Coronary artery (tissue), 2 donors: ENCODE results near the gene NOL9.
"Not testable (repeated sequence)": the region's sequence is repeated elsewhere in the genome, so short reads cannot be mapped to it uniquely, and the experiment has no call there.

Experiments
- DNase-seq: peaks from one replicate; pipeline ENCODE4 v3.0.0-alpha.2; 2017; ENCODE audit warnings: low spot score
- H3K27ac ChIP-seq, 2 donors: fragments of 200-600 bp; sonication (generic); one replicate each; pipeline ENCODE4 v1.5.1; 2016 to 2019
- H3K4me3 ChIP-seq: fragments of 200-600 bp; sonication (generic); 2 replicates; pipeline ENCODE4 v1.5.1; 2016; ENCODE audit warnings: mild to moderate bottlenecking, moderate library complexity
- TF ChIP-seq, protein P1 (sequence below): fragments of 200-600 bp; sonication (generic); IDR thresholded peaks from one replicate; pipeline ENCODE4 v1.5.1; 2019; ENCODE audit warnings: antibody characterized with exemption

NOL9 gene

DNA sequence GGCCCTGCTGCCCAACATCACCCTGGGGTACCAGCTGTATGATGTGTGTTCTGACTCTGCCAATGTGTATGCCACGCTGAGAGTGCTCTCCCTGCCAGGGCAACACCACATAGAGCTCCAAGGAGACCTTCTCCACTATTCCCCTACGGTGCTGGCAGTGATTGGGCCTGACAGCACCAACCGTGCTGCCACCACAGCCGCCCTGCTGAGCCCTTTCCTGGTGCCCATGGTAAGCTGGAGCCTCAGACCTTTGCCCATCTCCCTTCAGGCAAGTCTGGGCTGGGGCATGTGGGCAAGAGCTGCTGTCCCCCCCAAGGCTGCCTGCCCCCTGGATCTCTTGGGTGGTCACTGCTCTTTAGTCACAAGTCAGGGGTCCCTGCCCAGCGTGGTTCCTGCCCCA is 16.7 kb upstream of the NOL9 start:
- no peak overlapping the region for H3K4me3 ChIP-seq
- no peak overlapping the region for H3K27ac ChIP-seq
- DNase-seq: no peak
- TF ChIP-seq, protein P1, sequence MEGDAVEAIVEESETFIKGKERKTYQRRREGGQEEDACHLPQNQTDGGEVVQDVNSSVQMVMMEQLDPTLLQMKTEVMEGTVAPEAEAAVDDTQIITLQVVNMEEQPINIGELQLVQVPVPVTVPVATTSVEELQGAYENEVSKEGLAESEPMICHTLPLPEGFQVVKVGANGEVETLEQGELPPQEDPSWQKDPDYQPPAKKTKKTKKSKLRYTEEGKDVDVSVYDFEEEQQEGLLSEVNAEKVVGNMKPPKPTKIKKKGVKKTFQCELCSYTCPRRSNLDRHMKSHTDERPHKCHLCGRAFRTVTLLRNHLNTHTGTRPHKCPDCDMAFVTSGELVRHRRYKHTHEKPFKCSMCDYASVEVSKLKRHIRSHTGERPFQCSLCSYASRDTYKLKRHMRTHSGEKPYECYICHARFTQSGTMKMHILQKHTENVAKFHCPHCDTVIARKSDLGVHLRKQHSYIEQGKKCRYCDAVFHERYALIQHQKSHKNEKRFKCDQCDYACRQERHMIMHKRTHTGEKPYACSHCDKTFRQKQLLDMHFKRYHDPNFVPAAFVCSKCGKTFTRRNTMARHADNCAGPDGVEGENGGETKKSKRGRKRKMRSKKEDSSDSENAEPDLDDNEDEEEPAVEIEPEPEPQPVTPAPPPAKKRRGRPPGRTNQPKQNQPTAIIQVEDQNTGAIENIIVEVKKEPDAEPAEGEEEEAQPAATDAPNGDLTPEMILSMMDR: no peak

- no peak overlapping the region for H3K4me3 ChIP-seq
- TF ChIP-seq, protein P1: no peak
- no peak for DNase-seq
- no peak overlapping the region for H3K27ac ChIP-seq
These were observed 15.8 kb upstream of the NOL9 start for GRCh38 chr1:6570100-6570499.

GRCh38 chr1:6569033-6569432 is 14.7 kb upstream of the NOL9 start:
- Histone ChIP-seq H3K27ac (no peak overlapping the region), H3K4me3 (no peak overlapping the region)
- DNase-seq: no peak
- TF ChIP-seq, protein P1: no peak

DNA sequence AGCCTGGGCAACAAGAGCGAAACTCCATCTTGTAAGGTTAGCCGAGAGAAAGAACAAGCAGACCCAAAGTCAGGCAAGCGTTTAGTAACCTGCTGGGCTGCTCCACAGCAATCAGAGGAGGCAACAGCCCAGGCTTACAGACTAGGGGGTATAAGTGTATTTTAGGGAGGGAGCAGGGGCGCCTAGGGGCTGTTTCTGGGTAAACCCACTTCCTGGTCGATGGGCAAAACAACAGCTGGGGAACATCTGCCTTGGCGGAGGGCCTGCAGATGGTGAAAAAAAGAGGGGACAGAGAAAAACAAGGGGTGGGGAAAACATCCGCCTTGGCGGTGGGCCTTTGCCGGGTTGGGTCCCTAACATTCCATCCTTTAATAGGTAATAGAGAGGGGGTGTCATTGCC is 6.0 kb upstream of the NOL9 start:
- H3K4me3 ChIP-seq: no peak overlapping the region
- no peak for DNase-seq
- no peak overlapping the region for H3K27ac ChIP-seq
- TF ChIP-seq, protein P1: no peak

DNA sequence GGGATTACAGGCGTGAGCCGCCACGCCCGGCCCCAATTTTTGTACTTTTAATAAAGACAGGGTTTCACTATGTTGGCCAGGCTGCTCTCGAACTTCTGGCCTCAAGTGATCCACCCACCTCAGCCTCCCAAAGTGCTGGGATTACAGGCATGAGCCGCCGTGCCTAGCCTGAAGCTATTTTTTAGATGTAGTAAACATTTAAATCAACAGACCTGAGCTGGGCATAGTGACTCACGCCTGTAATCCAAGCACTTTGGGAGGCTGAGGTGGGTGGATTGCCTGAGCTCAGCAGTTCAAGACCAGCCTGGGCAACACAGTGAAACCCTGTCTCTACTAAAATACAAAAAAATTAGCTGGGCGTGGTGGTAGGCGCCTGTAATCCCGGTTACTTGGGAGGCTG is 4.8 kb upstream of the NOL9 start:
- DNase-seq: not testable (repeated sequence)

DNA sequence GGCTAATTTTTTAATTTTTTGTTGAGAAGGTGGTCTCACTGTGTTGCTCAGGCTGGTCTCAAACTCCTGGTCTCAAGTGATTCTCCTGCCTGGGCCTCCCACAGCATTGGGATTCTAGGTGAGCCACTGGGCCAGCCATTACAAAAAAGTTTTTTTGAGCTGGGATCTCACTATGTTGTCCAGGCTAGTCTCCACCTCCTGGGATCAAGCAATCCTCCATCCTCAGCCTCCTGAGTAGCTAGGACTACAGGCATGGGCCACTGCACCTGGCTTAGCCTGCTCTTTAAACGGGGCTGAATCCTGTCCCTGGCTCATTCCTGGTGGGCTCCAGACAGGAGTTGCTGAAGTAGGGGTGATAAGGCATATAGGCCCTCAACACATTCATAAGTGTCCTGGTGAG is 3.3 kb upstream of the NOL9 start:
- TF ChIP-seq, protein P1: no peak
- Histone ChIP-seq H3K27ac (no peak overlapping the region), H3K4me3 (no peak overlapping the region)
- no peak for DNase-seq

More for the DNA sequence above, 4.8 kb upstream of the NOL9 start:
- H3K4me3 ChIP-seq, H3K27ac ChIP-seq: not testable (repeated sequence)

GRCh38 chr1:6554907-6555778 is 830 bp upstream of the NOL9 start, which contains the start of gene TAS1R1:
Gene TAS1R1 (plus strand): TSS chr1:6555307. CDS start chr1:6555374, 67 bp downstream.
- Histone ChIP-seq H3K4me3 (peak within 1 kb of the TSS; percentile 94), H3K27ac (peak within 1 kb of the TSS; percentile 57 to 85)
- TF ChIP-seq, protein P1: no peak
- DNase-seq: no peak
